ENCODE data around the gene PLA2G2F.
"Not testable (repeated sequence)": the region's sequence is repeated elsewhere in the genome, so short reads cannot be mapped to it uniquely, and the experiment has no call there.

The PLA2G2F gene

GRCh38 chr1:20123722-20124455 lies 15.2 kb upstream of the PLA2G2F start:
- no peak for TF ChIP-seq CTCF (IDR thresholded peaks at IDR 0.05)
- Histone ChIP-seq H3K4me3 (ENCODE audit: low read depth in 1 of 2, low read length in 1 of 2) (no peak overlapping the region), H3K27ac (no peak overlapping the region), H3K4me1 (ENCODE audit: control insufficient read depth in 1 of 2, insufficient read depth in 1 of 2, low read depth in 1 of 2, low read length in 1 of 2) (no peaks in the 10 kb centered on the region), H3K9me3 (no peaks in the 10 kb centered on the region), H3K36me3 (no peaks in the 10 kb centered on the region), H3K27me3 (peaks cover 29% of the 10 kb centered on the region)

GRCh38 chr1:20124456-20125057 lies 14.6 kb upstream of the PLA2G2F start:
- no peak overlapping the region for H3K27ac ChIP-seq
- no peak for TF ChIP-seq CTCF (IDR thresholded peaks at IDR 0.05)
- no peaks in the 10 kb centered on the region for H3K4me1 ChIP-seq (ENCODE audit: control insufficient read depth in 1 of 2, insufficient read depth in 1 of 2, low read depth in 1 of 2, low read length in 1 of 2)
- no peaks in the 10 kb centered on the region for H3K36me3 ChIP-seq
- no peak overlapping the region for H3K4me3 ChIP-seq (ENCODE audit: low read depth in 1 of 2, low read length in 1 of 2)
- peaks cover 25% of the 10 kb centered on the region for H3K27me3 ChIP-seq
- no peaks in the 10 kb centered on the region for H3K9me3 ChIP-seq

GRCh38 chr1:20125100-20125499 lies 14.0 kb upstream of the PLA2G2F start:
- H3K9me3 ChIP-seq, result no peaks in the 10 kb centered on the region
- peaks cover 25% of the 10 kb centered on the region for H3K27me3 ChIP-seq
- no peak overlapping the region for H3K4me3 ChIP-seq (ENCODE audit: low read depth in 1 of 2, low read length in 1 of 2)
- TF ChIP-seq CTCF (IDR thresholded peaks at IDR 0.05), result no peak
- no peaks in the 10 kb centered on the region for H3K36me3 ChIP-seq
- H3K4me1 ChIP-seq (ENCODE audit: control insufficient read depth in 1 of 2, insufficient read depth in 1 of 2, low read depth in 1 of 2, low read length in 1 of 2), result no peaks in the 10 kb centered on the region
- H3K27ac ChIP-seq, result no peak overlapping the region

GRCh38 chr1:20126041-20126805 lies 12.9 kb upstream of the PLA2G2F start:
- Histone ChIP-seq H3K4me3 (ENCODE audit: low read depth in 1 of 2, low read length in 1 of 2) (no peak overlapping the region), H3K9me3 (no peaks in the 10 kb centered on the region), H3K4me1 (ENCODE audit: control insufficient read depth in 1 of 2, insufficient read depth in 1 of 2, low read depth in 1 of 2, low read length in 1 of 2) (no peaks in the 10 kb centered on the region), H3K27ac (no peak overlapping the region), H3K36me3 (no peaks in the 10 kb centered on the region), H3K27me3 (peaks cover 23% of the 10 kb centered on the region)
- TF ChIP-seq CTCF (IDR thresholded peaks at IDR 0.05), result no peak

- H3K4me3 ChIP-seq (ENCODE audit: low read depth in 1 of 2, low read length in 1 of 2), result no peak overlapping the region
- no peak for TF ChIP-seq CTCF (IDR thresholded peaks at IDR 0.05)
- peaks cover 19% of the 10 kb centered on the region for H3K27me3 ChIP-seq
Measured at GRCh38 chr1:20126806-20127440, 12.2 kb upstream of the PLA2G2F start.

GRCh38 chr1:20130518-20130917 lies 8.6 kb upstream of the PLA2G2F start:
- H3K4me3 ChIP-seq (ENCODE audit: low read depth in 1 of 2, low read length in 1 of 2); H3K27me3 ChIP-seq; H3K9me3 ChIP-seq; H3K4me1 ChIP-seq (ENCODE audit: control insufficient read depth in 1 of 2, insufficient read depth in 1 of 2, low read depth in 1 of 2, low read length in 1 of 2); H3K36me3 ChIP-seq; H3K27ac ChIP-seq: not testable (repeated sequence)

More at GRCh38 chr1:20126806-20127440, 12.2 kb upstream of the PLA2G2F start:
- Histone ChIP-seq H3K36me3 (no peaks in the 10 kb centered on the region), H3K27ac (no peak overlapping the region), H3K4me1 (ENCODE audit: control insufficient read depth in 1 of 2, insufficient read depth in 1 of 2, low read depth in 1 of 2, low read length in 1 of 2) (no peaks in the 10 kb centered on the region), H3K9me3 (no peaks in the 10 kb centered on the region)

All from neutrophil (primary cell).